GM12801 (cell line): ENCODE results near the gene FXR2.

Experiments
- CTCF ChIP-seq: IDR thresholded peaks from one replicate; pipeline ENCODE4 v1.5.1; 2011; ENCODE audit warnings: control low read depth; ENCODE audit not compliant: insufficient read length; ENCODE audit errors: extremely low read depth

FXR2 gene

DNA sequence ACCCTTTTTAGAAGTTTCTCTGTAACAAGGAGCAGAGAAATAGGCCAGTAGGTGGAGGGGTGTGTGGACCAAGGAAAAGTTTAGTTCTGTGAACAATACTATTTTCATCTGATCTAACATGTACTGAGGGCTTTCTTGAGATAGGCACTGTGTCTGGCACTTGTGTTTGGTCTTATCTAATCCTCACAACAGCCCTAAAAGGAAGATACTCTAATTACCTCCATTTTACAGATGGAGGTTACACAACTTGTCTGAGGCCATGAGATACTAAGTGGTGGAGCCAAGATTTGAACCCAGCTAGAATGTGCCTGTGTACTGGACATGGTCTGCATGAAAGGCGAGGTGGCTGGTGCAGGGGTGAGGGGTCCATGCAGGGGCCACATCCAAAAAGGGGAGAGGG, 61.3 kb downstream of the FXR2 start:
- TF ChIP-seq CTCF = no peak

DNA sequence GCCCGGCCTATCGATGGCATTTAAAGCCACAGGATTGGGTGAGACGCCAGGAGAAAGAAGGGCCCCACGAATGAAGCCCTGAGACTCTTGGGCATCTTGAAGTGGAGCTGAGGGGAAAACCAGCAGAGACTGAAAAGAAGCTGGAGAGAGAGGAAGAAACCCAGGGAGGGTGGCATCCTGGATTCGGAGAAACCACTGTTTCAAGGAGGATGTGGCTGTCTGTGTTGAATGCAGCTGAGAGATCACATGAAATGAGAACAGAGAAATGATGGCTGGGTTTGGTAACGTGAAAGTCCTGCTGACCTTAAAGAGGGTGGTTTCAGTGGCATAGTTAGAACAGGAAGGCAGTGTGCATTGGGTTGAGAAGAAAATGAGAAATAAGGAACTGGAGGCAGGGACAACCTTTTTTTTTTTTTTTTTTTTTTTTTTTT, 62.1 kb downstream of the FXR2 start:
- no peak for TF ChIP-seq CTCF

DNA sequence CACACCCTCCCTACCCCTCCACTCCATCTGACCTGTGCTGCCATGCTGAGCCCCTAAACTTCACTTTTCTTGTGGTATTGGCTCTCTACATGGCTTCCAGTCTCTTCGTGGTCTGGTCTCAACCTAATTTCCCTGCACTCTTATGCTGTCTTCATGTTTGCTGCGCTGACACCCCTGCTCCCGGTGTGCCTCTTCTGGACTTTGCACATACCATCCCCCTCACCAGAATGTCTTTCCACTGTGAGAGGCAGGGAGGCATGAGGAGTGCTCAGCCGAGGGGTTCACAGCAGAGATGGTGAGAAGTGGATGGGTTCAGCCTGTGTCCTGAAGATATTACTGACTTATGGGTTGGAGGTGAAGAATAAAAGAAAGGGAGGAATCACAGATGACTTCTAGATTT, 63.3 kb downstream of the FXR2 start:
- TF ChIP-seq CTCF = no peak

GRCh38 chr17:7550344-7550743, 64.4 kb downstream of the FXR2 start:
- TF ChIP-seq CTCF = no peak

DNA sequence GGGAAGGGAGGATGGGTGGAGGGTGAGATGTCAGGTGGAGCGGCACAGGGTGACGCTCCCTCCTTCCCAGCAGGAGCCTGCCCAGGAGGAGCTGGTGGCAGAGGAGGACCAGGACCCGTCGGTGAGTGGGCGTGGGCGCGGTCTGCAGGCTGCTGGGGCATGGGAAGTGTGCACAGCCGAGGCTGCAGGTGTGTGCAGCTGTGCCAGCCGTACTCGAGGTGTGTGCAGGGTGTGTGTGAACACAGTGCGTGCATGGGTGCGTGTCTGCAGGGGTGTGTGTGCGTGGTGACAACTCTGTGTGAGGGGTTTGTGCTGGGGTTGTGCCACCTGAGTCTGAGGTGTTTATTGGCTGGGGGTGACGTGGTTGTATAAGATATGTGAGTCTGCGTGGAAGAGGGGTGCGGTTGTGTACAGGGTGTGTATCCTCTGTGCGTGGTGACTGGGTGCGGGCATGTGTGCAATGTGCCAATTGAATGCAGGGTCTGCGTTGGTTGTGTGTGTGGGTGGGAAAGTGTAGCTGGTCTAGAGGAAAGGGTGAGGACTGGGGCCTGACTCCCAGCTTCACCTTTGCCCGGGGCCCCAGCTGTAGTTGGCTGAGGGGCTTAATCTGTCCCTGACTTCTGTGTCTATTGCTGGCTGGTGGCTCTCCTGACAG, 65.2 kb downstream of the FXR2 start:
- no peak for TF ChIP-seq CTCF

- TF ChIP-seq CTCF = no peak
Observed at GRCh38 chr17:7548585-7549400, 65.9 kb downstream of the FXR2 start, which contains the start of gene TNFSF12. TSS of gene TNFSF12 (plus strand) at chr17:7549058. CDS start at chr17:7549154, 96 bp downstream.

DNA sequence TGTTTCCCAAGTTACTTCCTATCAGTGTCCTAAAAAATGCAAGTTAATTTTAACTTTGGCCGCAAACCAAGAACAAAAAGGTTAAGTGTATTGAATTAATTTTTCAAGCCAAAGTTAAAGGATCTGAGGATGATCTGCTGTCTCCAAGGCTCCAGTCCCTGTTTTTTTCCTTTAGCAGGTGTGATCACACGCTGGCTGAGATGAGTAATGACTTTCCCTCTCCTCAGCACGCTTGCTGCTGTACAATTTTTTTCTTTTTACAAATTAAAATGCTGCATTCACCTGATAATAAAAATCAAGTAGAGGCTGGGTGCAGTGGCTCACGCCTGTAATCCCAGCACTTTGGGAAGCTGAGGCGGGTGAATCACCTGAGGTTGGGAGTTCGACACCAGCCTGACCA, 69.8 kb downstream of the FXR2 start:
- no peak for TF ChIP-seq CTCF
